T-helper 17 cell (primary cell): ENCODE measurements around the gene MAP3K15. TPM values are rescaled to one million over a fixed set of nuclear protein-coding genes. Genes with fewer than 3 reads are reported as not detected.

Experiments used
- ATAC-seq: fragments of 150-1000 bp; cut with Tn5 transposase; 2 replicates; pipeline ENCODE4 v1.10.0; 2021; ENCODE audit warnings: mild to moderate bottlenecking, moderate library complexity
- DNase-seq, 3 donors: peaks; one replicate each; pipeline versions ENCODE4 v3.0.0 to v3.0.0-alpha.2; 2020 to 2021
- H3K9me3 ChIP-seq: one replicate; pipeline ENCODE4 v1.7.0; 2013; ENCODE audit warnings: low read length, mild to moderate bottlenecking; ENCODE audit not compliant: control insufficient read depth, poor library complexity, severe bottlenecking
- H3K27ac Mint-ChIP-seq: one replicate; pipeline ENCODE4 v1.8.0; 2022; ENCODE audit warnings: mild to moderate bottlenecking, moderate library complexity, mixed read lengths
- H3K27me3 Mint-ChIP-seq: one replicate; pipeline ENCODE4 v1.8.0; 2022; ENCODE audit warnings: mixed read lengths
- H3K36me3 Mint-ChIP-seq: one replicate; pipeline ENCODE4 v1.8.0; 2022; ENCODE audit warnings: low read depth, mixed read lengths
- H3K4me1 Mint-ChIP-seq: one replicate; pipeline ENCODE4 v1.8.0; 2022; ENCODE audit warnings: mild to moderate bottlenecking, mixed read lengths
- H3K4me3 Mint-ChIP-seq: one replicate; pipeline ENCODE4 v1.8.0; 2022; ENCODE audit warnings: mild to moderate bottlenecking, moderate library complexity, mixed read lengths
- total RNA-seq, 4 donors: library from RNA in 2 of 4; stranded (reverse) in 2 of 4; gene quantifications; one replicate each; pipeline ENCODE4 v1.2.3 and lab custom pipeline; 2022 to 2026

The MAP3K15 gene
- total RNA-seq, 2 donors from 2014 or later: 0.16 TPM; not detected in 1

- ATAC-seq: no peak
- H3K9me3 ChIP-seq: no peaks in the 10 kb centered on the region
- peaks cover under 1% of the 10 kb centered on the region for H3K4me1 Mint-ChIP-seq
Measured at GRCh38 chrX:19377799-19378198, 137.5 kb downstream of the MAP3K15 start.

GRCh38 chrX:19375546-19375945, 139.8 kb downstream of the MAP3K15 start:
- Mint-ChIP-seq H3K36me3 (peaks cover 2% of the 10 kb centered on the region), H3K27me3 (no peaks in the 10 kb centered on the region), H3K4me1 (peaks cover 7% of the 10 kb centered on the region), H3K4me3 (no peak overlapping the region), H3K27ac (no peak overlapping the region)
- DNase-seq: no peak
- ATAC-seq: no peak
- no peaks in the 10 kb centered on the region for H3K9me3 ChIP-seq

More at GRCh38 chrX:19377799-19378198, 137.5 kb downstream of the MAP3K15 start:
- Mint-ChIP-seq H3K4me3 (no peak overlapping the region), H3K36me3 (no peaks in the 10 kb centered on the region), H3K27me3 (no peaks in the 10 kb centered on the region), H3K27ac (no peak overlapping the region)
- no peak for DNase-seq

GRCh38 chrX:19373351-19373891, 141.9 kb downstream of the MAP3K15 start:
- DNase-seq (no peak), ATAC-seq (no peak)
- H3K9me3 ChIP-seq: no peaks in the 10 kb centered on the region
- Mint-ChIP-seq H3K36me3 (peaks cover 2% of the 10 kb centered on the region), H3K27me3 (no peaks in the 10 kb centered on the region), H3K4me1 (peaks cover 7% of the 10 kb centered on the region), H3K27ac (no peak overlapping the region), H3K4me3 (peak overlapping the region; percentile 95)

GRCh38 chrX:19372547-19373331, 142.6 kb downstream of the MAP3K15 start:
- peak overlapping the region; percentile 95 for H3K4me3 Mint-ChIP-seq
- DNase-seq (no peak), ATAC-seq (peak; percentile 64)
- no peaks in the 10 kb centered on the region for H3K27me3 Mint-ChIP-seq
- H3K36me3 Mint-ChIP-seq: peaks cover 2% of the 10 kb centered on the region
- H3K4me1 Mint-ChIP-seq: peaks cover 7% of the 10 kb centered on the region
- H3K27ac Mint-ChIP-seq: peak overlapping the region; percentile 66
- H3K9me3 ChIP-seq: no peaks in the 10 kb centered on the region

GRCh38 chrX:19372170-19372546, 143.2 kb downstream of the MAP3K15 start:
- peak; percentile 85 for ATAC-seq
- H3K27me3 Mint-ChIP-seq: no peaks in the 10 kb centered on the region

GRCh38 chrX:19370061-19370460, 145.2 kb downstream of the MAP3K15 start:
- DNase-seq: no peak
- H3K4me1 Mint-ChIP-seq: peaks cover 7% of the 10 kb centered on the region
- H3K27ac Mint-ChIP-seq: no peak overlapping the region
- no peak overlapping the region for H3K4me3 Mint-ChIP-seq
- no peaks in the 10 kb centered on the region for H3K9me3 ChIP-seq
- H3K27me3 Mint-ChIP-seq: no peaks in the 10 kb centered on the region
- no peak for ATAC-seq
- H3K36me3 Mint-ChIP-seq: peaks cover 2% of the 10 kb centered on the region

More at GRCh38 chrX:19372170-19372546, 143.2 kb downstream of the MAP3K15 start:
- peak overlapping the region; percentile 66 for H3K27ac Mint-ChIP-seq
- peak overlapping the region; percentile 95 for H3K4me3 Mint-ChIP-seq
- H3K36me3 Mint-ChIP-seq: peaks cover 2% of the 10 kb centered on the region
- DNase-seq: peak; percentile 34 to 45 (median 40)
- H3K4me1 Mint-ChIP-seq: peaks cover 7% of the 10 kb centered on the region
- no peaks in the 10 kb centered on the region for H3K9me3 ChIP-seq

GRCh38 chrX:19368576-19368975, 146.7 kb downstream of the MAP3K15 start:
- DNase-seq: no peak
- Mint-ChIP-seq H3K4me3 (no peak overlapping the region), H3K36me3 (peaks cover 2% of the 10 kb centered on the region), H3K4me1 (peaks cover 7% of the 10 kb centered on the region), H3K27me3 (no peaks in the 10 kb centered on the region), H3K27ac (peak overlapping the region; percentile 57)
- H3K9me3 ChIP-seq: no peaks in the 10 kb centered on the region
- ATAC-seq: no peak

- H3K4me3 Mint-ChIP-seq: no peak overlapping the region
- no peak overlapping the region for H3K27ac Mint-ChIP-seq
- DNase-seq (no peak), ATAC-seq (no peak)
- no peaks in the 10 kb centered on the region for H3K4me1 Mint-ChIP-seq
- H3K27me3 Mint-ChIP-seq: no peaks in the 10 kb centered on the region
- no peaks in the 10 kb centered on the region for H3K9me3 ChIP-seq
- H3K36me3 Mint-ChIP-seq: no peaks in the 10 kb centered on the region
Measured at GRCh38 chrX:19361701-19362100, 153.6 kb downstream of the MAP3K15 start.

- Mint-ChIP-seq H3K27me3 (no peaks in the 10 kb centered on the region), H3K36me3 (no peaks in the 10 kb centered on the region)
Measured at GRCh38 chrX:19360903-19361302, 154.4 kb downstream of the MAP3K15 start.

GRCh38 chrX:19358521-19358920, 156.8 kb downstream of the MAP3K15 start:
- H3K27me3 Mint-ChIP-seq: no peaks in the 10 kb centered on the region
- no peaks in the 10 kb centered on the region for H3K36me3 Mint-ChIP-seq
- H3K4me1 Mint-ChIP-seq: no peaks in the 10 kb centered on the region
- H3K9me3 ChIP-seq: no peaks in the 10 kb centered on the region
- no peak overlapping the region for H3K4me3 Mint-ChIP-seq
- ATAC-seq (no peak), DNase-seq (no peak)
- no peak overlapping the region for H3K27ac Mint-ChIP-seq

More at GRCh38 chrX:19360903-19361302, 154.4 kb downstream of the MAP3K15 start:
- ATAC-seq (no peak), DNase-seq (no peak)
- no peaks in the 10 kb centered on the region for H3K9me3 ChIP-seq
- Mint-ChIP-seq H3K4me1 (no peaks in the 10 kb centered on the region), H3K27ac (peak overlapping the region; percentile 19), H3K4me3 (no peak overlapping the region)

GRCh38 chrX:19354625-19355024, 160.7 kb downstream of the MAP3K15 start:
- Mint-ChIP-seq H3K36me3 (peaks cover 3% of the 10 kb centered on the region), H3K4me1 (peaks cover 4% of the 10 kb centered on the region), H3K27me3 (no peaks in the 10 kb centered on the region), H3K4me3 (no peak overlapping the region), H3K27ac (no peak overlapping the region)
- H3K9me3 ChIP-seq: no peaks in the 10 kb centered on the region
- ATAC-seq (no peak), DNase-seq (no peak)

- no peaks in the 10 kb centered on the region for H3K9me3 ChIP-seq
- DNase-seq (no peak), ATAC-seq (peak; percentile 40)
- peak overlapping the region; percentile 54 for H3K27ac Mint-ChIP-seq
- H3K4me1 Mint-ChIP-seq: peaks cover 9% of the 10 kb centered on the region
- no peaks in the 10 kb centered on the region for H3K27me3 Mint-ChIP-seq
- peaks cover 3% of the 10 kb centered on the region for H3K36me3 Mint-ChIP-seq
- no peak overlapping the region for H3K4me3 Mint-ChIP-seq
Measured at GRCh38 chrX:19350941-19351384, 164.3 kb downstream of the MAP3K15 start.

GRCh38 chrX:19349264-19349663, 166.0 kb downstream of the MAP3K15 start:
- Mint-ChIP-seq H3K27me3 (no peaks in the 10 kb centered on the region), H3K4me1 (peaks cover 9% of the 10 kb centered on the region), H3K27ac (no peak overlapping the region), H3K36me3 (peaks cover 3% of the 10 kb centered on the region), H3K4me3 (no peak overlapping the region)
- no peaks in the 10 kb centered on the region for H3K9me3 ChIP-seq
- ATAC-seq: no peak
- no peak for DNase-seq
